ENCODE data around the gene ZFHX3.
A peak's percentile ranks its signal among the peaks of the same experiment; 100 is the strongest.

DNA sequence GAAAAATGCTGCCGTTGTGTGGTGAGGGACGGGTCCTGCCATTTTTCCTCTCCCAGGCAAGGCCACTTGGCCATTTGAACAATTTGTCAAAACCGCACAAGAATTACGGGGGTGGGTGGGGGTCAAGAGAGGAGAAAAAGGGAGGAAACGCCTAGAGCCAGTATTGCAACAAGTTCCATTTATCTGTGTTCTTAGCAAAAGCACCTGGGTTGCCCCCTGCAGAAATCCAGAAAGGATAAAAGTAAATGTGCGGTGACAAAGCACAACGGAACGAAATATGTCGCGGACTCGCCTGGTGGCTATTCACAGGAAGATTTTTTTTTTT, 209.4 kb downstream of the ZFHX3 start:
- TF ChIP-seq, protein P1, sequence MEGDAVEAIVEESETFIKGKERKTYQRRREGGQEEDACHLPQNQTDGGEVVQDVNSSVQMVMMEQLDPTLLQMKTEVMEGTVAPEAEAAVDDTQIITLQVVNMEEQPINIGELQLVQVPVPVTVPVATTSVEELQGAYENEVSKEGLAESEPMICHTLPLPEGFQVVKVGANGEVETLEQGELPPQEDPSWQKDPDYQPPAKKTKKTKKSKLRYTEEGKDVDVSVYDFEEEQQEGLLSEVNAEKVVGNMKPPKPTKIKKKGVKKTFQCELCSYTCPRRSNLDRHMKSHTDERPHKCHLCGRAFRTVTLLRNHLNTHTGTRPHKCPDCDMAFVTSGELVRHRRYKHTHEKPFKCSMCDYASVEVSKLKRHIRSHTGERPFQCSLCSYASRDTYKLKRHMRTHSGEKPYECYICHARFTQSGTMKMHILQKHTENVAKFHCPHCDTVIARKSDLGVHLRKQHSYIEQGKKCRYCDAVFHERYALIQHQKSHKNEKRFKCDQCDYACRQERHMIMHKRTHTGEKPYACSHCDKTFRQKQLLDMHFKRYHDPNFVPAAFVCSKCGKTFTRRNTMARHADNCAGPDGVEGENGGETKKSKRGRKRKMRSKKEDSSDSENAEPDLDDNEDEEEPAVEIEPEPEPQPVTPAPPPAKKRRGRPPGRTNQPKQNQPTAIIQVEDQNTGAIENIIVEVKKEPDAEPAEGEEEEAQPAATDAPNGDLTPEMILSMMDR (conservative IDR thresholded peaks at IDR 0.05 in 1 of 2, IDR thresholded peaks at IDR 0.05 in 1 of 2; ENCODE audit: low read depth in 1 of 2, low read length in 2 of 2): peak in 1 of 2 donors; percentile 21
- no peak for TF ChIP-seq EZH2 (IDR thresholded peaks at IDR 0.05; ENCODE audit: low read length, missing control alignments)

Measured in fibroblast of lung (primary cell).